Fibroblast of pulmonary artery (primary cell): ENCODE data around the gene PON3.

ENCODE experiments used
- DNase-seq: peaks from one replicate; pipeline ENCODE4 v3.0.0-alpha.2; 2010; ENCODE audit warnings: low read depth
- H3K4me3 ChIP-seq: replicated peaks from 2 replicates; pipeline ENCODE4 v1.5.1; 2011; ENCODE audit warnings: low read depth, mild to moderate bottlenecking, control low read depth, low read length, moderate library complexity
- TF ChIP-seq, protein P1 (sequence below): IDR thresholded peaks from 2 replicates; pipeline ENCODE4 v1.5.1; 2011; ENCODE audit warnings: mild to moderate bottlenecking, control low read depth, low read length, inconsistent platforms; ENCODE audit errors: missing control alignments

PON3 gene

DNA sequence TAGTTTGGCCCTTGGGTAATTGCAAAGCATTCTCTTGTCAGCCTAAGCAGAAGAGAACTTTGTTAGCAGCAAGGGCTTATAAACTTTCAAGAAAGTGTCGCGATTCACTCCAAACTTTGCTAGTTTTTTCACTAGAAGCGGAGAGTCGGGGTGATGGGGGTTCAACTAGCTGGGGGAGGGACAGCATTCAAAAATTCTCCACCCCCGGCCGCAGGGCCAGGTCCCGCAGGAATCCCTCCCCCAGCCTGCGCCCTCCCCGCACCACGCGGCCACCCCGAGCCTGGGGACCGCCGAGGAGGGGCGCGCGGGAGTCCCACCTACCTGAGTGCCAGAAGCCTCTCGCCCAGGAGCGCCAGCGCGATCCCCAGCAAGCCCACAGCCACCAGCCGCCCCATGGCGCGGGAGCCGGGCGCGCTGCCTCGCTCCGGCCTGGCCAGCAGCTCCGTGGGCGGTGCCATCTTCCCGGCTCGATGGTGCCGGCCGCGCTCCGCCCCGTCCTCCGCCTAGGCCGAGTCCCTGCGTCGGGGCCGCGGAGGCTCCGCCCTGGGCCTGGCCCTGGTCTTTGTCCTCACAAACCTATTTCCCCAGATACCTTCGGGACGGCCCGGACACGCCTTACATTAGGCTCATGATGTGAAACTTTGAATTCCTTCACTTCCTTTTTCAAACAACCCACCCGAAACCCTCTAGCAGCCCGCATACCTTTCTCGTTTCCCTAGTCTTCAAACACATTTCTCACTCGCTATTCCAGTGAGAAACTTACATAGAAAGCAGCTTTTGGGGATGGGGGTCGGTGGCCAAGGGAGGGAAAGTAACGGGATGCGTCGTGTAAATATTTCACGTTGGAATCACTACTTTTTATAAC, 38.6 kb upstream of the PON3 start, which contains the start of gene PON2:
Gene PON2 (minus strand): TSS at position 472 of the 865 bp plus-strand sequence. CDS start 77 bp downstream, at position 395.
- TF ChIP-seq, protein P1, sequence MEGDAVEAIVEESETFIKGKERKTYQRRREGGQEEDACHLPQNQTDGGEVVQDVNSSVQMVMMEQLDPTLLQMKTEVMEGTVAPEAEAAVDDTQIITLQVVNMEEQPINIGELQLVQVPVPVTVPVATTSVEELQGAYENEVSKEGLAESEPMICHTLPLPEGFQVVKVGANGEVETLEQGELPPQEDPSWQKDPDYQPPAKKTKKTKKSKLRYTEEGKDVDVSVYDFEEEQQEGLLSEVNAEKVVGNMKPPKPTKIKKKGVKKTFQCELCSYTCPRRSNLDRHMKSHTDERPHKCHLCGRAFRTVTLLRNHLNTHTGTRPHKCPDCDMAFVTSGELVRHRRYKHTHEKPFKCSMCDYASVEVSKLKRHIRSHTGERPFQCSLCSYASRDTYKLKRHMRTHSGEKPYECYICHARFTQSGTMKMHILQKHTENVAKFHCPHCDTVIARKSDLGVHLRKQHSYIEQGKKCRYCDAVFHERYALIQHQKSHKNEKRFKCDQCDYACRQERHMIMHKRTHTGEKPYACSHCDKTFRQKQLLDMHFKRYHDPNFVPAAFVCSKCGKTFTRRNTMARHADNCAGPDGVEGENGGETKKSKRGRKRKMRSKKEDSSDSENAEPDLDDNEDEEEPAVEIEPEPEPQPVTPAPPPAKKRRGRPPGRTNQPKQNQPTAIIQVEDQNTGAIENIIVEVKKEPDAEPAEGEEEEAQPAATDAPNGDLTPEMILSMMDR, result no peak
- H3K4me3 ChIP-seq, result peak within 1 kb of the TSS; percentile 60
- peak; percentile 85 for DNase-seq

DNA sequence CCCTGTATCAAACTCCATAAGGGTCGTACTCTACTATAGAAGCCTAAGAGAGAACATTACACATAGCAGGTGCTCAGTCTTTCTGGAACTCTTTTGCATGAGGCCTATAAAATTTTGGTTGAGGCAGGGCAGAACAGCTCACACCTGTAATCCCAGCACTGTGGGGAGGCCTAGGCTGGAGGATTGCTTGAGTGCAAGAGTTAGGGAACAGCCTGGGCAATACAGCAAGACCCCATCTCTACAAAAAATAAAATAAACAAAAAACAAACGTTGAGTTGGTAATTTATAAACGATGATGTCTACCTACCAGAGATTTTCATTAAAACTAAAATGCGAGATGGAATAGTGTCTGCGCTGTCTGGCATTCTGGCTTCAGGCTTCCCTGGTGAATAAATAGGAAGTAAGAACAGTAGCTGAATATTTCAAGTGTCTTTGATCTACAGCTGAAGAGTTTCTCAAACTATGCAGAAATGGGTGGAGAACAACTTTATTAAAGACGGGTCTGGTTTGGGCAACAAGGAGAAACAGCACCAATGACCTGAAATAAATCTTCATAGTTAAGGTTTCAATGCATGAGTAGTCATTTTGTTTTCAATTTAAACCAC, 37.9 kb upstream of the PON3 start:
- peak overlapping the region; percentile 60 for H3K4me3 ChIP-seq
- TF ChIP-seq, protein P1, result no peak
- no peak for DNase-seq

DNA sequence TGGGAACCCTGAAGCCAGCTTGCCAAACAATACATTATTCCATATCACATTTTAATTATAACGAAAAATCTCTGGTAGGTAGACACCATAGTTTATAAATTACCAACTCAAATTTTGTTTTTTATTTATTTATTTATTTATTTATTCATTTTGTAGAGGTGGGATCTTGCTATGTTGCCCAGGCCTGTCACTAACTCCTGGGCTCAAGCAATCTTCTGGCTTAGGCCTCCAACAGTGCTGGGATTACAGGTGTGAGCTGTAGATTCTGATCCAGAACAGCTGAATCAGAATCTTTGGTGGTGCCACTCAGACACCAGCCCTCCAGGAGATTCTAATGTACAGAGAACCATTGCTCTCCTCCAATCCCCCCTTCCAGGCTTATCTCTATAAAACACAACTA, 37.0 kb upstream of the PON3 start:
- DNase-seq, result no peak
- no peak overlapping the region for H3K4me3 ChIP-seq
- TF ChIP-seq, protein P1, result no peak

DNA sequence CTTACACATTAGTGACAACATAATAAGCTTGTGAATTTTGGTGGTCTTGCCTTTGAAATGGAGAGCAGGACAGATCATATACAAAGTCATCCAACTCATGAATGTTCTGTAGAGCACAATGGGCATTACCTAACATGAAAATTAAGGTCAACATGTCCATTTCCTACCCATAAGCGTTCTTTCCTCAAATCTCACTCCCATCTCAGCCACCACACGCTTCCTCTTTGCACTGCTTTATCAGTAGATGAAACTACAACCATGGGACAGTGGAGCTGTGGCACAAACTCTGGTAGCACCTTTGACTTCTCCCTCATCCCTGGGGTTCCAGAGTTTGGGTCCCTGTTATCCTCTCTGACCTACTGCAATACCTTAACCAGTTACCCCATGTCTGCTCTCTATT, 36.4 kb upstream of the PON3 start:
- no peak overlapping the region for H3K4me3 ChIP-seq
- no peak for DNase-seq
- TF ChIP-seq, protein P1, result no peak

DNA sequence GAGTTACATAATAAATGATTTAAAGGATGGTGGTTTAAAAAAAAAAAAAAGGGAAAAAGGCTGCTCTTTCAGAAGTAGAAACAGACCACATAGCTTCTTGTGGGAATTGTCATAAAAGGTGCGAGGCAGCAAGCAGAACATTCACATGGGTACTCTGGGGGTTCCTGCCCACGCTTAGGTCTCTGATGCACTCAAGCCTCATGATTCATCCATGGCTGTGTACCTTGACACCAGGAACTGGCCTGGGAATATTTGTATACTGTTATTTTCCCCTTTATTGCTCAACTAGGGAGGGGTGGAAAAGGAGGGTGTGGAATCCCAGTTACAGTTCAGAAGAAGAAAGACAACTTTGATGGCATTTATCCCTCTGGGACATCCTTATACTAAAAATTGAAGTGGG, 34.7 kb upstream of the PON3 start:
- TF ChIP-seq, protein P1, result no peak
- H3K4me3 ChIP-seq, result no peak overlapping the region
- DNase-seq, result peak; percentile 56

DNA sequence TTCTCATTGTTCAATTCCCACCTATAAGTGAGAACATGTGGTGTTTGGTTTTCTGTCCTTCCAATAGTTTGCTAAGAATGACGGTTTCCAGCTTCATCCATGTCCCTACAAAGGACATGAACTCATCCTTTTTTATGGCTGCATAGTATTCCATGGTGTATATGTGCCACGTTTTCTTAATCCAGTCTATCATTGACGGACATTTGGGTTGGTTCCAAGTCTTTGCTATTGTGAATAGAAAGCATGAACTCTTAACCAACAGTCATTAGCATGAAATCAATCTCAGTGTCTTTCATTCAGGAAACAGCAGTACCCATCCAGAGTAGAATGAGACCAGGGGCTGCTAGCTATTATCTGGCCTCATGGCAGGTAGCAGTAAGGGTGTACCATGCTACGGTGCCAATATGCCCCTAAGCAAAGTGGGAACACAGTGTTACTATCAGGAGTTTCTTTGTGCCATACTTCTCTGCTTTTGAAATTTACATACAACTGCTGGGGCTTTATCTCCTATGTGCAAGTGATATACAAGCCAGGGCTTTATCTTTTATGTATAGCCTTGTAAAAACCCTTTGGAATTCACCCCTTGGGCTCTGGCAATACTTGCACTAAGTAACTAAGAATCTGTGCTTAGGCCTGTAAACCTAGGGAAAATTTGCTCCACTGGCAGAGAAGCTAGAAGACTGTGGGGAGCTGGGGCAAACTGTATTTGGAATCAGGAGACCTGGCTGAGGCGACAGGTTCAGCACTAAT, 33.2 kb upstream of the PON3 start:
- TF ChIP-seq, protein P1, result no peak
- no peak for DNase-seq
- H3K4me3 ChIP-seq, result no peak overlapping the region
